Measurements from ENCODE around the gene MAPK9.

- TF ChIP-seq CTCF (IDR thresholded peaks at IDR 0.05) (no peak), POLR2A (IDR thresholded peaks at IDR 0.05) (no peak)
These were observed 41.0 kb upstream of the MAPK9 start for GRCh38 chr5:180332861-180333260.

All from thyroid gland (tissue), 4 donors.